Natural killer cell (primary cell): Measurements from ENCODE around the gene HK1. TPM values are rescaled to one million over a fixed set of nuclear protein-coding genes. Genes with fewer than 3 reads are reported as not detected.
A peak's percentile ranks its signal among the peaks of the same experiment; 100 is the strongest.

Source experiments
- ATAC-seq, 3 donors: fragments of 150-1000 bp in 2 of 3; fragments of 200-7000 bp in 1 of 3; cut with Tn5 transposase; 1 replicate in 1 of 3; 2 replicates in 2 of 3; pipeline ENCODE4 v1.10.0; 2021; ENCODE audit warnings: mild to moderate bottlenecking in 2 of 3, moderate library complexity in 2 of 3
- DNase-seq, 2 donors: peaks; one replicate each; pipeline versions ENCODE4 v3.0.0 to v3.0.0-alpha.2; 2013 to 2021; ENCODE audit warnings: mixed read lengths in 1 of 2
- H3K27ac ChIP-seq: one replicate; pipeline ENCODE4 v1.5.1; 2013; ENCODE audit warnings: mild to moderate bottlenecking, low read length
- H3K27me3 ChIP-seq: one replicate; pipeline ENCODE4 v1.6.1; 2013; ENCODE audit warnings: low read length; ENCODE audit not compliant: control insufficient read depth, insufficient read depth
- H3K36me3 ChIP-seq: one replicate; pipeline ENCODE4 v1.6.1; 2013; ENCODE audit warnings: low read length; ENCODE audit not compliant: control insufficient read depth, insufficient read depth
- H3K4me1 ChIP-seq: one replicate; pipeline ENCODE4 v1.6.1; 2013; ENCODE audit warnings: low read length; ENCODE audit not compliant: control insufficient read depth, insufficient read depth
- H3K4me3 ChIP-seq: one replicate; pipeline ENCODE4 v1.5.1; 2013; ENCODE audit warnings: low read length
- H3K9me3 ChIP-seq: one replicate; pipeline ENCODE4 v1.6.1; 2013; ENCODE audit warnings: low read length; ENCODE audit not compliant: control insufficient read depth, insufficient read depth
- H3K27ac Mint-ChIP-seq, 2 donors: one replicate each; pipeline ENCODE4 v1.8.0; 2022; ENCODE audit warnings: mild to moderate bottlenecking in 2 of 2, mixed read lengths in 2 of 2, moderate library complexity in 1 of 2
- H3K27me3 Mint-ChIP-seq, 2 donors: one replicate each; pipeline ENCODE4 v1.8.0; 2022; ENCODE audit warnings: low read depth in 2 of 2, mixed read lengths in 2 of 2
- H3K36me3 Mint-ChIP-seq: one replicate; pipeline ENCODE4 v1.8.0; 2022; ENCODE audit warnings: mixed read lengths
- H3K4me1 Mint-ChIP-seq, 2 donors: one replicate each; pipeline ENCODE4 v1.8.0; 2022; ENCODE audit warnings: mixed read lengths in 2 of 2
- H3K4me3 Mint-ChIP-seq: one replicate; pipeline ENCODE4 v1.8.0; 2022; ENCODE audit warnings: mild to moderate bottlenecking, moderate library complexity, mixed read lengths
- H3K9me3 Mint-ChIP-seq, 2 donors: one replicate each; pipeline ENCODE4 v1.8.0; 2022; ENCODE audit warnings: mixed read lengths in 2 of 2
- WGBS: methylation state at CpG from one replicate; pipeline ENCODE4 v1.1.7; 2013; ENCODE audit warnings: missing lambda C conversion rate; ENCODE audit not compliant: insufficient coverage; 5-methylcytosine and 5-hydroxymethylcytosine counted together
- intact Hi-C: fragments of 100-400 bp; cut with micrococcal nuclease; formaldehyde crosslinking; loops from one replicate; pipeline ENCODE4 v1.14.2; 2022
- total RNA-seq, 4 donors: library from RNA; stranded (reverse); fragments of 120-200 nt in 1 of 4; gene quantifications; one replicate each; pipeline versions ENCODE4 v1.2.3 to v1.2.4, GENCODE V29; 2013 to 2022
- TF ChIP-seq, protein P1 (sequence below): fragments of 200-600 bp; IDR thresholded peaks from one replicate; pipeline ENCODE4 v1.8.0; 2022; ENCODE audit warnings: antibody characterized with exemption

The HK1 gene
- total RNA-seq, 3 donors from 2014 or later (not counting 1 experiment from before 2014, with no cell fraction given), result 58.4 to 72.6 (median 69.5) TPM

DNA sequence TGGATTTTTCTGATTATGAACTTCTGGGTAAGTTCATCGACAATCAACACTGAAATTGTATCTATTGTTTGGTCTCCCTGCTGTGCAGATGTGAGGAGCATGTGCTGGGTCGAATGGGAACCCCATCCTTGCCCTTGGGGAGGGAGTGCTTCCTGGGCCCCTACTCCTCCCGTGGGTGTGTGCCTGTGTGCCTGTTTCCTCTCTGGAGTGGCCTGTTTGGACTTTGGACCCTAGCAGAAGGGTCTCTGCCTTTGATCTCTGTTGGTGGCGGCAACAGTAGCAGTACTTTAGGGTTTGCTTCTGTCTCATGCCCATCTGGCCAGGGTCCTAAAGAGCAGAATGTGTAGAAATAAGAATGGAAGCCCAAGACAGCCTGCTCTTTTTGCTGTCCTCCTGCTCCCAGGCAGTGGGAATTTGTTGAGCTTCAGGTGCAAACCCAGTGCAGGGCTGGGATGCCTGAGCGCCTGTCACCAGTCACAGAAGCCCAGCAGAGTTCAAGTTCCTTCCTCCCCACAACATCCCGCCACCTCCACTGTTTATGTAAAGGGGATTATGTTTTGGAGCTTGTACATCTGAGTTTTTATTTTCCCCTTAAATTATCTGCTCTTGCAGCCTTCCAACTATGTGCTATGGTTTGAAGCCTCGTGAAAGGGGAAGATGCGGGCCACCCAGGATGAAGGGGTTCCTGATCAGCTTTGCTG, 139.9 kb downstream of the HK1 start:
- ATAC-seq, result no peak
- Mint-ChIP-seq H3K9me3 (no peaks in the 10 kb centered on the region), H3K27me3 (peaks cover 6 to 12% of the 10 kb centered on the region in 2 donors), H3K36me3 (no peaks in the 10 kb centered on the region), H3K27ac (peak overlapping the region in 1 of 2 donors; percentile 20), H3K4me3 (no peak overlapping the region), H3K4me1 (peaks cover 0 to 2% of the 10 kb centered on the region in 2 donors)
- WGBS, result 78% methylated on average over 6 of the region's 8 CpGs
- H3K27me3 ChIP-seq, result no peaks in the 10 kb centered on the region
- no peak overlapping the region for H3K27ac ChIP-seq
- peaks cover 3% of the 10 kb centered on the region for H3K4me1 ChIP-seq
- intact Hi-C loops, result no loop called here
- TF ChIP-seq, protein P1, sequence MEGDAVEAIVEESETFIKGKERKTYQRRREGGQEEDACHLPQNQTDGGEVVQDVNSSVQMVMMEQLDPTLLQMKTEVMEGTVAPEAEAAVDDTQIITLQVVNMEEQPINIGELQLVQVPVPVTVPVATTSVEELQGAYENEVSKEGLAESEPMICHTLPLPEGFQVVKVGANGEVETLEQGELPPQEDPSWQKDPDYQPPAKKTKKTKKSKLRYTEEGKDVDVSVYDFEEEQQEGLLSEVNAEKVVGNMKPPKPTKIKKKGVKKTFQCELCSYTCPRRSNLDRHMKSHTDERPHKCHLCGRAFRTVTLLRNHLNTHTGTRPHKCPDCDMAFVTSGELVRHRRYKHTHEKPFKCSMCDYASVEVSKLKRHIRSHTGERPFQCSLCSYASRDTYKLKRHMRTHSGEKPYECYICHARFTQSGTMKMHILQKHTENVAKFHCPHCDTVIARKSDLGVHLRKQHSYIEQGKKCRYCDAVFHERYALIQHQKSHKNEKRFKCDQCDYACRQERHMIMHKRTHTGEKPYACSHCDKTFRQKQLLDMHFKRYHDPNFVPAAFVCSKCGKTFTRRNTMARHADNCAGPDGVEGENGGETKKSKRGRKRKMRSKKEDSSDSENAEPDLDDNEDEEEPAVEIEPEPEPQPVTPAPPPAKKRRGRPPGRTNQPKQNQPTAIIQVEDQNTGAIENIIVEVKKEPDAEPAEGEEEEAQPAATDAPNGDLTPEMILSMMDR, result no peak
- H3K4me3 ChIP-seq, result no peak overlapping the region
- H3K36me3 ChIP-seq, result no peaks in the 10 kb centered on the region
- no peaks in the 10 kb centered on the region for H3K9me3 ChIP-seq
- DNase-seq, result no peak

DNA sequence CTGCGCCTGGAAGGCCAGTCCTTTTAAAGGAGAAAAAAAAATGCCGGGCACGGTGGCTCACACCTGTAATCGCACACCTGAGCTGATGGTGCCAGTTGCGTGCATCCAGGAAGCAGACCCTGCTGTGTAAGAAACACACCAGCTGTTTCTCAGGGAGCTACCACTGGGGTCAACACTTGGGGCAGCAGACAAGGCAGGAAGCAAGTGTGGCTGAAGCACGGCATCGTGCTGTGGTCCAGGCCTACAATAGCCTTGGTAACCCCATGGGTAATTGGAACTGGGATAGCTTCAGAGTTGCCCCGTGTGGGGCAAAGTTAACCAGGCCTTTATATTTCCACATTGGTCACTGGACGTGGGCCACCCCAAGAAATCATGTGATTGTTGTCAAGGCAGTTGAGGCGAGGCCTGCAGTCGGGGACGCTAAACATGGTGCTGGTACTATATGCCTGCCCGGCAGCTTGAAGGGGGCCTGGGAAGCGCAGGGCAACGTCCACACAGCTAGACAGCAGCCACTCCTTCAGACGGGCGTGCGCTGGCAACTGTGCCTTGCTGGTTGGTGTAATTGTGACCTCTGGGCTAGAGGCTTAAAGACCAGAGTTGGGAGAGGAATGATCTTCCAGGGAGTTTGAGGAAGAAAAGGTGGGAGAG, 140.9 kb downstream of the HK1 start:
- no peaks in the 10 kb centered on the region for H3K36me3 ChIP-seq
- no peaks in the 10 kb centered on the region for H3K9me3 ChIP-seq
- H3K4me3 Mint-ChIP-seq, result no peak overlapping the region
- no peak for ATAC-seq
- 91% methylated on average over 18 of the region's 18 CpGs for WGBS
- no peak overlapping the region for H3K4me3 ChIP-seq
- peaks cover 0 to 5% of the 10 kb centered on the region in 2 donors for H3K4me1 Mint-ChIP-seq
- H3K36me3 Mint-ChIP-seq, result no peaks in the 10 kb centered on the region
- TF ChIP-seq, protein P1, result no peak
- H3K27me3 ChIP-seq, result no peaks in the 10 kb centered on the region
- no peaks in the 10 kb centered on the region for H3K9me3 Mint-ChIP-seq
- H3K27me3 Mint-ChIP-seq, result peaks cover 9 to 12% of the 10 kb centered on the region in 2 donors
- intact Hi-C loops, result no loop called here
- no peak overlapping the region for H3K27ac ChIP-seq
- H3K4me1 ChIP-seq, result peaks cover 4% of the 10 kb centered on the region
- DNase-seq, result no peak
- H3K27ac Mint-ChIP-seq, result no peak overlapping the region

DNA sequence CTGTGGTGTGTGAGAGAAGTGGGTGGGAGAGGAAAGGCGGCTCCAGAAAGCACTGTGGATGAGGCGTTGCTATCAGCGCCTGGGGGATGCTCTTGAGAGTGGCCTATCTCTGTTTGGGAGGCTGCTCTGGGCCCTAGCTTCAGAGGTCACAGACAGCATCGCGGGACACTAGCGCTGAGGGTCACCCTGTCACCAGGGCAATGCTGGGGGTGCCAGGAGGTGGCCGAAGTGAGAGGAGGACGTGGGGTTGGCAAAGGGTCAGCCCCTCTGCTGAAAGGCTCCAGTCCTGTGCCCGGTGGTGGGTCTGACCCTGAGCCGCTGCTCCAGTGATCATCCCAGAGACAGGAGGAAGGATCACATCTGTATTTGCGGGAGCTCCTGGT, 141.4 kb downstream of the HK1 start:
- TF ChIP-seq, protein P1, result no peak
- intact Hi-C loops, result no loop called here
- no peak overlapping the region for H3K27ac ChIP-seq
- Mint-ChIP-seq H3K27ac (no peak overlapping the region), H3K9me3 (no peaks in the 10 kb centered on the region), H3K4me3 (no peak overlapping the region), H3K36me3 (no peaks in the 10 kb centered on the region), H3K4me1 (peaks cover 0 to 7% of the 10 kb centered on the region in 2 donors), H3K27me3 (peaks cover 9 to 12% of the 10 kb centered on the region in 2 donors)
- no peaks in the 10 kb centered on the region for H3K9me3 ChIP-seq
- ATAC-seq, result no peak
- H3K4me1 ChIP-seq, result peaks cover 4% of the 10 kb centered on the region
- no peak for DNase-seq
- WGBS, result 91% methylated on average over 11 of the region's 11 CpGs
- H3K27me3 ChIP-seq, result no peaks in the 10 kb centered on the region
- H3K4me3 ChIP-seq, result no peak overlapping the region
- H3K36me3 ChIP-seq, result no peaks in the 10 kb centered on the region
